ENCODE results near the gene RHOT1.
"Not testable (repeated sequence)": the region's sequence is repeated elsewhere in the genome, so short reads cannot be mapped to it uniquely, and the experiment has no call there.

The RHOT1 gene

GRCh38 chr17:32142038-32142856, at the start of gene RHOT1:
Gene RHOT1, plus strand, starts transcription at chr17:32142502. Its CDS starts 191 bp downstream, at chr17:32142693.
- peak; percentile 74 for DNase-seq

DNA sequence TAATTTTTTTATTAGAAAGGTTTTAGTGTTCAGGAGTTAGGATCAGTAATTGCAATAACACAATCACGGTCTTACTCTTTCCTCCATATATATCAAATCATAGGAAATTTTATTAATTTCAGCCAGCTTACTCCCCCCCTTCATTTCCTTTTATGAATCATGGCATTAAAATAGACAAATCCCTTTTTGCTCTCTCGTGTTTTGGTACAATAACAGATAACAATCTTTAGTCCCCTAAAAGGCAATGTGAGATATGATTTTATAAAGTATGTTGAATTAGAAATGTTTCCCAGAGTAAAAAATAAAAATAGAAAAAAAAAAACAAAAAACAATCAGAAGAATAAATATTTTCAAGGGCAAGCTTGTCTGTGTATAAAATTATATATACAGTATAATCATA, 42.6 kb upstream of the RHOT1 start:
- DNase-seq, result no peak

GRCh38 chr17:32100323-32100722, 42.0 kb upstream of the RHOT1 start:
- not testable (repeated sequence) for DNase-seq

DNA sequence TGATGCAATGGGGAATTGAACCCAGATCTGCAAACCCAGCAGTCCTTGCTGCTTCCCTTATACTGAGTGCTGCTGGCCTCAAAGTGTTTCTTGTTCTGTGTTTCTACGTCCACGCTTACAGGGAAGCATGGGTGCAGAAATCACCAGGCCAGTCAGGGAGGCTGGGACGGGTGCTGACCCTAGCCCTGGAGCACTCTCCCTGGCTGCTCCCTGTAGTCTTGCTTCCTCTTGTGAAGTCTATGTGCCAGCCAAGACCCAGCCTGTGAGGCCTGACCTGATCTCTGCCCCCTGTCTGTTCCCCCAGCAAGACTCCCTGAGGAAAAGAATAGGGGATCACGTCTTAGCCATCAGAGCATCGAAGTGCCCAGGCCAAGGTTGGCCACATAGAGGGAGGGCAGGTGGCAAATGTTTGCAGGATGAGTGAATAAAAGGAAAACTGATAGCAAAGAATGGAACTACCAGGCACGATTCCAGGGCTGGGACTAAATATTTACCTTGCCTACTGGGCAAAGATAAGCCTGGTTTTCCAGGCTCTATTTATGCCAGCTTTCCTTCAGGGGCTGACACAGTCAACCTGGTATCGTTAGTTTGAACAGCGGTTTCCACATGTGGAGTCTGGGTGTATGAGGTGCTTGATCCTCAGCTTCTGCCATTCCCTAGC, 41.2 kb upstream of the RHOT1 start:
- DNase-seq, result no peak

- no peak for DNase-seq
Measured at GRCh38 chr17:32102172-32102571, 40.1 kb upstream of the RHOT1 start.

DNA sequence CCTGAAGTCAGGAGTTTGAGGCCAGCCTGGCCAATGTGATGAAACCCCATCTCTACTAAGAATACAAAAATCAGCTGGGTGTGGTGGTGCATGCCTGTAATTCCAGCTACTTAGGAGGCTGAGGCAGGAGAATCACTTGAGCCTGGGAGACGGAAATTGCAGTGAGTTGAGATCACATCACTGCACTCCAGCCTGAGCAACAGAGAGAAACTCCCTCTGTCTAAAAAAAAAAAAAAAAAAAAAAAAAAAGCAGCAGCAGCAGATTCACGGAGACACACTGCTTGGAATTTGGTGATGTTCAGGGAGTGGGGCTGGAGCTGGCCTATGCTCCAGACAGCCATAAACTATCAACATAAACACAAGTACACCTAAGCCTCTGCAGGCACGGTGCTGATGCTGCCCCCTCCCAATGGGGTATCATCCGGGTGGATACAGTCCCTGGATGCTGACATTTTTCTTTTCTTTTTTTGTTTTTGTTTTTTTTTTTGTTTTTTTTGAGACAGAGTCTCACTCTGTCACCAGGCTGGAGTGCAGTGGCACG, 39.6 kb upstream of the RHOT1 start:
- no peak for DNase-seq

DNA sequence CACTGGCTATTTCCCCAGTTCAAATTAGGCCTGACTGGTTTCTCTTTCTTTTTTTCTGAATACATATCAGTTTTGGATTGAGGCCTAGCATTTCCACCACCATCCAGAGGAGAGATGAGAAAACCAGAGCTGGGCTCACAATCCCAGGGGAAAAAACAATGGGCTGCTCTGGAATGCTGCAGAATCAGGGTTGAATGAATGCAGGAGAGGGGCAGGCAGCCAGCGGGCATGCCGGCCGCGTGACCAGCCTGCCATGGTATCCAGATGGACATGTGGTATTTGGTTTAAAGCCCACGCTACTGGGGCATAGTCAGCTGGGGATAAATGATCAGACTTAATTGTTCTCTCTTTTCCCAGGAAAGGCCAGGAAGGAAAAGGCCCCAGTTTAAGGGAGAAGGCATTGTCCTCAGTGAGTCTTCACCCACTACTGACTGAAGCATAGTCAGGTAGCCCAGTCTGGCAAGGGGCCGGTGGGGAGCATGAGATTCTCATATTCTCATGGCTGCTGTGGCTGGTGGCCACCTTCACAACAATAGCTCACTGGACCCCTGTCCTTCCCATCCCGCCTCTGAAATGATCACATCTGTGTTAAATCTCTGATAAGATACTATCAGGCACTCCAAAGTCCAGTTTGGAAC, 38.7 kb upstream of the RHOT1 start:
- no peak for DNase-seq

GRCh38 chr17:32104158-32104557, 38.1 kb upstream of the RHOT1 start:
- no peak for DNase-seq

DNA sequence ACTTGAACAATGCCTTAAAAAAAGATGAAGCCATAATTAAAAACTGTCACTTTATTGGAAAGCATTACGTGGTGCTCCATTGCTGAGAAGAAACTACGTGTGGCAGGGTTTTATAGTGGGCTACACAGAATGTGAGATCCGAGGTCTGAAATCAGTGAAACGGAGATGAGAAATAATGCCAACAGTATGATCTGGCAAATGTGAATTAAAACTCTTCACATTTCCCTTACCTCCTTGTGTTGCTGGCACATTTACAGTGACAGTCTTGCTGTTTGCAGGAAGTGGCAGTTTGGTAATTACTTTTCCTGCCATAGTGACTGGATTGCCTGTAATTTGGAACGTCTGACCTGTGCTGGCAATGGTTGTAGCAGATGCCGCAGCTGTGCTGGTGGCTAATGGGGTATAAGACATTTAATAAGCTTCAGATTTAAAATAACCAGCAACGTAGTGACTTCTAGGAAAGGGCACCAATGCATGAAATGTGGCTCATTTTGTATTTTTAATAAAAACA, 35.8 kb upstream of the RHOT1 start:
- DNase-seq, result not testable (repeated sequence)

- not testable (repeated sequence) for DNase-seq
Measured at GRCh38 chr17:32107194-32107593, 35.1 kb upstream of the RHOT1 start.

GRCh38 chr17:32110596-32110995, 31.7 kb upstream of the RHOT1 start:
- no peak for DNase-seq

DNA sequence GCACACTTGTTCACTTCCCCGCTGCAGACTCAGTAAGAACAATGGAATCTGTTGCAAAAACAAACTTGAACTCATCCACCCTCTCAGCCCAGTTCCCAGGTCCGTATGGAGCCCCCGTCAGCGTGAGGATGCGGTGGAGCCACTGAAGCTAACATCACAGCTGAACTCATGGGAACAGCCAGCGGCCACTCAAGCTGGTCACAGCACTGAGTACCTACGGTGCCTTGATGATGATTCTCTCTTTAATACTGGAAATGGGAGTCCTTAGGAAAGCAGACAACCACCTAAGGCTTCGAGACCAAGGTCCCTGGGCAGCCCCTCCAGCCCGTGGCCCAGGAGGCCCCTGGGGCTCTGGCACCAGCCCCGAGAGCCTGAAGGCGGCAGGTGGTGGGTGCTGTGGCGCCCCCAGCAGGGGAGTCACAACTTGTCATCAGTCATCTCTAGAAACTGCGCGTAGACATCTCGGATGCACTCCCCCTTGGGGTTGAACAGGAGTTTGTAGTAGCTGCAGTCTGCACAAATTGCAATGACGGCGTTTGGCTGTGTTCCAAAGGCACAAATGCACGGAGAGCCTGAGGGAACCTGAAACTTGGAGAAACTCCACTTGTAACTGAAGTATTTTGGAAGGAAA, 31.0 kb upstream of the RHOT1 start:
- DNase-seq, result no peak

- DNase-seq, result no peak
Measured at GRCh38 chr17:32112416-32112815, 29.9 kb upstream of the RHOT1 start.

- DNase-seq, result no peak
Measured at GRCh38 chr17:32114536-32114935, 27.8 kb upstream of the RHOT1 start.

- DNase-seq, result not testable (repeated sequence)
Measured at GRCh38 chr17:32115546-32115945, 26.8 kb upstream of the RHOT1 start.

DNA sequence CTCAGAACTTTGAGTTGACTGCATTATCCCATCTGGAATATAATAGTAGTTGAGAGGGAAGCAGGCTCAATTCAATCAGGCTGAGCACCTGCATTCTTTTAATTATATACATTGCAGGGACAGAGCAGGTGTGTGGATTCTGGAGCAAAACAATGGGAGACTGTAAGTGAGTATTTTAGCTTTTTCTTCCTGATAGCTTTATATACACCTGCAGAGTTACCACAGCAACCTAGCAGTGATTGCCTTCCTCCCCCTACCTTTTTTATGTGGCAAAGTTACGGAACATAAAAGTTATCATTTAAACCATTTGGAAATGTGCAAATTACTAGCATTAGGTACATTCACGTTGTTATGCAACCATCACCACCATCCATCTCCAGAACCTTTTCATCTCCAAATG, 25.4 kb upstream of the RHOT1 start:
- no peak for DNase-seq

GRCh38 chr17:32117399-32117798, 24.9 kb upstream of the RHOT1 start:
- DNase-seq, result no peak

DNA sequence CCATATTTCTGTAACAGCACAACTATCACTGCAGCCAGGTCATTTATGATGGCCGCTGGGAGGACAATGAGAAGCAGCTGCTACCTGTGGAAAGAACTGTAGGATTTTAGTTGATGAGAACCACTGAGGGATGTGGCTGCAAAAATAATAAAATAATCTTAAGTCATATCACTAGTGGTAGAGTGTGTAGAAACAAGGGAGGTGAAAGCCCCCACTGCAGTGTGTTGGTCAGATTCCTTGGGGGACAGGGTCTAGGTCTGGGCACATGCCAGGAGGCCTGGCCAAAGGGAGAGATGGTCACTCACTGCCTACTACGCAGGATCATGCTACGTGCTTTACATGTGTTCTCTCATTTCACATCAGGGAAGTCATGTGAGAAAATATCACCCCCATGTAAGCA, 24.2 kb upstream of the RHOT1 start:
- not testable (repeated sequence) for DNase-seq

DNA sequence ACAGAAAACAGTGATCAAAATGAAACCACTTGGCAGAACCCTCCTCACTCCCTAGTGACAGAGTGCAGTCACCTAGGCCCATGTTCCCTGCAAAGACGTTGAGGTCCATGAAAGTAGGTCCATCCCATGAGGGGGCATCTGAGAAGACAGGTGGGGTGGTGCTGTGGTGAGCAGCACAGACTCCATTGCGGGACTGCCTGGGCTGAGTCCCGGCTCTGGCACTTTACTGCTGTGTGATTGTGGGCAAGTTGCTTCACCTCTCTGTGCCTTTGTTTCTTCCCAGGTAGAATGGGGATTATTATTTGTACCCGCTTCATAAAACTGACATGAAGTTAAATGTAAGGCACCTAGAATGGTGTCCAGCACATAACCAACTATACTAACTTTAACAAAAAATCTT, 23.5 kb upstream of the RHOT1 start:
- DNase-seq, result no peak

DNA sequence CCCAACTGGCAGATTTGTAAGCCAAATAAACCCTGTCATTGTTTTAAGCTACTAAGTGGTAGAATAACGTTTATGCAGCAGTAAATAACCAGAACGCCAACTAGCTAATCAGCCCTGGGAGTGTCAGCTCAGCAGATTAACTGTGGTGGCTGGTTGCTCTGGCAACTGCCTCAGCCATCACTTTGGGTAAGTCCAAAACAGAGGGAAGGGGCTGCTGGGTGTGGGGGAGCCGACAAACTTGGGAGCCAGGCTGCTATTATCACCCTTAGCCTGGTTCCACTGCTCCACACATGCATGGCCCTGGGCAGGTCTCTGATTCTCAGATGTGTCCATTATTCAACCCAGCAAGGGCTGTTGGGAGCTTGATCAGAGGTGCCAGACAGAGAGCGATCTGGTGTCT, 22.2 kb upstream of the RHOT1 start:
- DNase-seq, result no peak

- no peak for DNase-seq
Measured at GRCh38 chr17:32120716-32121115, 21.6 kb upstream of the RHOT1 start.

- no peak for DNase-seq
Measured at GRCh38 chr17:32123782-32124181, 18.5 kb upstream of the RHOT1 start.

Data from kidney glomerular epithelial cell (primary cell).